NT2/D1 (cell line): ENCODE measurements around the gene RNU4-1.

ENCODE experiments used
- DNase-seq: peaks from one replicate; pipeline ENCODE4 v3.0.0-alpha.2; 2011; ENCODE audit warnings: low read depth, low spot score
- H3K27me3 ChIP-seq: 2 replicates; pipeline ENCODE4 v1.6.0; 2011; ENCODE audit warnings: mild to moderate bottlenecking; ENCODE audit not compliant: insufficient read length, insufficient read depth
- H3K36me3 ChIP-seq: 2 replicates; pipeline ENCODE4 v1.6.1; 2011; ENCODE audit warnings: mild to moderate bottlenecking, low read length, mixed read lengths; ENCODE audit not compliant: insufficient read depth, insufficient read length
- H3K4me1 ChIP-seq: 2 replicates; pipeline ENCODE4 v1.5.1; 2011; ENCODE audit not compliant: insufficient read depth, insufficient read length
- H3K4me3 ChIP-seq: 2 replicates; pipeline ENCODE4 v1.5.1; 2011; ENCODE audit warnings: low read depth; ENCODE audit not compliant: insufficient read length
- H3K9ac ChIP-seq: 2 replicates; pipeline ENCODE4 v1.6.0; 2011; ENCODE audit warnings: low read depth; ENCODE audit not compliant: insufficient read length
- H3K9me3 ChIP-seq: 2 replicates; pipeline ENCODE4 v1.5.1; 2011; ENCODE audit warnings: mild to moderate bottlenecking, low read length; ENCODE audit not compliant: insufficient read depth
- SUZ12 ChIP-seq: IDR thresholded peaks from 2 replicates; pipeline ENCODE4 v1.6.1; 2011; ENCODE audit not compliant: insufficient read length, insufficient read depth; ENCODE audit errors: extremely low read depth
- YY1 ChIP-seq: IDR thresholded peaks from 2 replicates; pipeline ENCODE4 v1.6.1; 2011; ENCODE audit not compliant: insufficient read length, insufficient read depth
- ZNF274 ChIP-seq: IDR thresholded peaks from 2 replicates; pipeline ENCODE4 v1.6.1; 2011; ENCODE audit warnings: mild to moderate bottlenecking, low read depth, low read length

The RNU4-1 gene

DNA sequence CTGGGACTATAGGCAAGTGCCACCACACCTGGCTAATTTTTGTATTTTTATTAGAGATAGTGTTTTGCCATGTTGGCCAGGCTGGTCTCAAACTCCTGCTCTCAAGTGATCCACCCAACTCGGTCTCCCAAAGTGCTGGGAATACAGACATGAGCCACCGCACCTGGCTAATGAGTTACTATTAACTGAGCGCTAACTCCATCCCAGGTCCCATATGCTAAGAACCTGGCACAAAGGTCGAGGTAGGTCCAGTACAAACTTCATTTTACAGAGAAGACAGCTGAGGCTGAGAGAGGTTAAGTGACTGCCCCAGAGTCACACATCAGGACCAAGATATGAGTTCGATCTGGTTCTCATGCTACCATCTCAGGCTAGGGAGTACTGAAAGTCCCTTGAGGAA is 39.0 kb upstream of the RNU4-1 start:
- Histone ChIP-seq H3K9ac (no peak overlapping the region), H3K4me1 (no peaks in the 10 kb centered on the region), H3K9me3 (peaks cover 16% of the 10 kb centered on the region), H3K36me3 (no peaks in the 10 kb centered on the region), H3K4me3 (no peak overlapping the region), H3K27me3 (no peaks in the 10 kb centered on the region)
- no peak for DNase-seq
- TF ChIP-seq ZNF274 (no peak), SUZ12 (no peak), YY1 (no peak)

DNA sequence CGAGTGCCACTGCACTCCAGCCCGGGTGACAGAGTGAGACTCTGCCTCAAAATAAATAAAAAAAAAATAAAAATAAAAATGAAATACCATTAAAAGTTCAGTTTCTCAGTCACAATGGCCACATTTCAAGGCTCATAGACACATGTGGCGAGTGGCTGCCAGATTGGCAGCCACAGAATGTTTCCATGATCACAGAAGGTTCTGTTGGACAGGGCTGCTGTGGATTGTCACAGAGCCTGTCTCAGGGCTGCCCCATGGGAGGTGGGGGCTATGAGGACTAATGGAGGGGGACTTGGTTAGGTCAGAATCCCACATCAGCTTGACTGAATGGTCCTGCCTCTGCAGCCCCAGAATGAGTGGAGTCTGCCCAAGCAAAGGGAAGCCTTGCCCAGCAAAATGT is 38.4 kb upstream of the RNU4-1 start:
- H3K9ac ChIP-seq, result no peak overlapping the region
- H3K4me1 ChIP-seq, result no peaks in the 10 kb centered on the region
- DNase-seq, result no peak
- H3K27me3 ChIP-seq, result no peaks in the 10 kb centered on the region
- no peaks in the 10 kb centered on the region for H3K36me3 ChIP-seq
- peaks cover 10% of the 10 kb centered on the region for H3K9me3 ChIP-seq
- TF ChIP-seq ZNF274 (no peak), SUZ12 (no peak), YY1 (no peak)
- H3K4me3 ChIP-seq, result no peak overlapping the region

DNA sequence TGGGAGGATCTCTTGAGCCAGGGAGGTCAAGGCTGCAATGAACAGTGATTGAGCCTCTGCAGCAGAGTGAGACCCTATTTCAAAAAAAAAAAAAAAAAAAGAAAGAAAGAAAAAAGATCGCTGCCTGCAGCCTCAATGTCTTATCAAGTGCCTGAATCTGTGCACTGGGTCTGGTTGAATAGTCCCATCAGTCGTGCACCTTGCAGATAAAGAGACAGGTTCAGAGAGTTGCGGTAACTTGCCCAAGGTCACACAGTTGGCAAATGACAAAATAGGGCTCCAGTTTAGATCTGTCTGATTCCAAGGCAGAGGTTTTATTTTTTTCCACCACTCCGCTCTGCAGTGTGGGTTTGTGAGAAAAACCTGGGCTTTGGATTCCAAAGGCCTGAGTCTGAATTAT is 35.2 kb upstream of the RNU4-1 start:
- Histone ChIP-seq H3K4me1 (no peaks in the 10 kb centered on the region), H3K9me3 (no peaks in the 10 kb centered on the region), H3K9ac (no peak overlapping the region), H3K27me3 (peaks cover 7% of the 10 kb centered on the region), H3K4me3 (no peak overlapping the region), H3K36me3 (no peaks in the 10 kb centered on the region)
- no peak for DNase-seq
- TF ChIP-seq SUZ12, result no peak
- no peak for TF ChIP-seq ZNF274
- TF ChIP-seq YY1, result no peak

DNA sequence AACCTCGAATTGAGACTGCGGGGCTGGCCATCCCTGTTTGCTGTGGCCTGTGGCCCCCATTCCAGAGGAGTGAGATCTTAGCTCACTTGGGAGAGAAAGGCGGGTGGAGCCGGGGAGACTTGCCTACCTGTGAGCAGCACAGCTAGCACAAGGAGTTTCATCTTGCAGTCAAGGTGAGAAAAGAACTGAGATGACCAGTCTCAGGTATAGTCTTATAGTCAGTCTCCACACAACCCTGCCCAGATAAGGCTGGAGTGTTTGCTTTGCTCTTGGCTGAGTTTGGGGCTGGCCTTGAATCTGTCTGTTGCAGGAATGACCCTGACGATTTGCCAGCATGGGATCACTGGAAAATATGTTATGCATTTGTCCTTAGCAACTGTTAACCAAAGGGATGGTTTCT is 34.6 kb upstream of the RNU4-1 start, which contains the start of gene PLA2G1B:
PLA2G1B (minus strand) TSS at position 187 of the 400 bp plus-strand sequence; CDS start at position 161, 26 bp downstream.
- Histone ChIP-seq H3K4me3 (no peak within 1 kb of the TSS), H3K4me1 (no peaks in the 10 kb centered on the region), H3K9me3 (no peaks in the 10 kb centered on the region), H3K27me3 (peaks cover 7% of the 10 kb centered on the region), H3K9ac (no peak within 1 kb of the TSS), H3K36me3 (no peaks in the 10 kb centered on the region)
- DNase-seq, result no peak
- no peak for TF ChIP-seq SUZ12
- no peak for TF ChIP-seq ZNF274
- TF ChIP-seq YY1, result no peak

DNA sequence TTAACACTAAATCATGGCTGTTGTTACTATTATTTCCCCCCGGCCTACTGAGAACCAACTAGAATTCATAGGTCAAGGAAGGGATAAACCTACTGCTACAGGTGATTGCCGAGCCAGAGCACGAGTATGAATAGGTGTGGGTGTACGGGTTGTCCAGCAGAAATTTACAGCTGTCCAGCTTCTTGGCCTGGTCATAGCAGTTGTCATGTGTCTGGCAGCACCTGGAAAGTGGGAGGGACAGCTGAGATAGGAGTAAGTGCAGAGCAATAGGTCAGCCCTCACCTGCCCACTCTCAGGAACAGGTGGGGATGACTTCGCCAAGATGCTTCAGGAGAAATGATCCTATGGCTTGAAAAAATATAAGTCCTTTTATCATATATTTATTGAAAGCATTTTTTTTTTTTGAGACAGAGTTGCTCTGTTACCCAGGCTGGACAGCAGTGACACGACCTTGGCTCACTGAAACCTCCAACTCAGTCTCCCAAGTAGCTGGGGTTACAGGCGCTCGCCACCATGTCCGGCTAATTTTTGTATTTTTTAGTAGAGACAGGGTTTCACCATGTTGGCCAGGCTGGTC is 31.9 kb upstream of the RNU4-1 start:
- H3K36me3 ChIP-seq, result no peaks in the 10 kb centered on the region
- H3K4me1 ChIP-seq, result no peaks in the 10 kb centered on the region
- no peak overlapping the region for H3K9ac ChIP-seq
- DNase-seq, result no peak
- H3K27me3 ChIP-seq, result peaks cover 7% of the 10 kb centered on the region
- no peaks in the 10 kb centered on the region for H3K9me3 ChIP-seq
- TF ChIP-seq SUZ12, result no peak
- no peak for TF ChIP-seq YY1
- TF ChIP-seq ZNF274, result no peak
- H3K4me3 ChIP-seq, result no peak overlapping the region

DNA sequence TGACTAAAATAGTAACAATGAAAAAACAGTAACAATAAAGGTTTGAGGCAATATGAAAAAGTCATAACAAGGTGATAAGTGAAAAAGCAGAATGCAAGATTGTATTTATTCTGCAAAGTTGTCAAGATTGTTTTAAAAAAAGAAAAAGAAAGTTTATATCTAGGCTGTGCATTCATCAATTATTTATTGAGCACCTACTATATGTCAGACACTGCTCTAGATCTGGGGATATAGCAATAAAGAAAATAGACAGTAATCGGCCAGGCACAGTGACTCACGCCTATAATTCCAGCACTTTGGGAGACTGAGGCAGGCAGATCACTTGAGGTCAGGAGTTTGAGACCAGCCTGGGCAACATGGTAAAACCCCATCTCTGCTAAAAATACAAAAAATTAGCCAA is 30.7 kb upstream of the RNU4-1 start:
- peaks cover 7% of the 10 kb centered on the region for H3K27me3 ChIP-seq
- no peaks in the 10 kb centered on the region for H3K36me3 ChIP-seq
- no peaks in the 10 kb centered on the region for H3K4me1 ChIP-seq
- no peak for DNase-seq
- no peak for TF ChIP-seq YY1
- no peak for TF ChIP-seq ZNF274
- TF ChIP-seq SUZ12, result no peak
- no peaks in the 10 kb centered on the region for H3K9me3 ChIP-seq
- no peak overlapping the region for H3K4me3 ChIP-seq
- H3K9ac ChIP-seq, result no peak overlapping the region

DNA sequence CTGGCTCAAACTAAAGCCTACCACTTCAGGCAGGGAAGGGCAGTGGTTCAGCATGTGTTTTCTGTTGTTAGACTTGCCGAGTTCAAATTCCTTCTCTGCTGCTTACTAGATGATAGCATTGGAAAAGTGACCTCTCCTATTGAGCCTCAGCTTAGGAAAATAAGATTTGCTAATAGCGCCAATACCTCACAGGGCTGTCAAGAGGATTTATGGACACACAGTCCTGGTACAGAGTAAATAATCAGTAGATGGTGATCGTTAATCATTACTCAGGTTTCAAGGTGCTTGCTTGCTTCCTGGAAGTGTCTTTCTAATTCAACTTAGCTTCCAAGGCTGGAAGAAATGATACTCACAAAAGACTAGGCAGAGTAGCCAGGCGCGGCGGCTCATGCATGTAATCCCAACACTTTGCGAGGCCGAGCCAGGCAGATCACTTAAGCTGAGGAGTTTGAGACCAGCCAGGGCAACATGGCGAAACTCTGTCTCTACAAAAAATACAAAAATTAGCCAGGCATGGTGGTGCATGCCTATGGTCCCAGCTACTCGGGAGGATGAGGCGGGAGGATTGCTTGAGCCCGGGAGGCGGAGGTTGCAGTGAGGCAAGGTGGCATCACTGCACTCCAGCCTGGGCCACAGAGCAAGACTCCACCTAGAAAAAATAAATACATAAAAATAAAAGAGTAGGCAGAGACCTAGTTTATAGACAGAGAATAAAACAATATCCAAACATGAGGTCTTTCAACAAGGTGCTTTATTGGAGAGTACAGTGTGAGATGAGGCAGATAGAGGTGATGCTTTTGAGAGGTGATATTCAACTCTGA is 28.6 kb upstream of the RNU4-1 start:
- H3K9me3 ChIP-seq, result no peaks in the 10 kb centered on the region
- no peak overlapping the region for H3K4me3 ChIP-seq
- no peak for DNase-seq
- H3K9ac ChIP-seq, result no peak overlapping the region
- H3K4me1 ChIP-seq, result no peaks in the 10 kb centered on the region
- peaks cover 7% of the 10 kb centered on the region for H3K27me3 ChIP-seq
- no peak for TF ChIP-seq ZNF274
- no peak for TF ChIP-seq SUZ12
- TF ChIP-seq YY1, result no peak
- no peaks in the 10 kb centered on the region for H3K36me3 ChIP-seq
